Ishikawa (cell line): ENCODE measurements around the gene MBD1.
A peak's percentile ranks its signal among the peaks of the same experiment; 100 is the strongest.

Source experiments
- CEBPB ChIP-seq: IDR thresholded peaks from 2 replicates; pipeline ENCODE4 v1.6.1; 2012
- CREB1 ChIP-seq: IDR thresholded peaks from 2 replicates; pipeline ENCODE4 v1.6.1; 2012; ENCODE audit warnings: low read depth
- EGR1 ChIP-seq: IDR thresholded peaks from 2 replicates; pipeline ENCODE4 v1.6.1; 2012
- EP300 ChIP-seq: IDR thresholded peaks from 2 replicates; pipeline ENCODE4 v1.6.1; 2012; ENCODE audit warnings: borderline replicate concordance
- FOXM1 ChIP-seq: IDR thresholded peaks from 2 replicates; pipeline ENCODE4 v1.6.1; 2012; ENCODE audit warnings: low read depth, borderline replicate concordance
- NFIC ChIP-seq: IDR thresholded peaks from 2 replicates; pipeline ENCODE4 v1.6.1; 2012
- RAD21 ChIP-seq: IDR thresholded peaks from 2 replicates; pipeline ENCODE4 v1.6.1; 2012; ENCODE audit warnings: low read depth
- TAF1 ChIP-seq: IDR thresholded peaks from 2 replicates; pipeline ENCODE4 v1.6.1; 2012; ENCODE audit warnings: low read depth, mild to moderate bottlenecking
- TCF12 ChIP-seq: IDR thresholded peaks from 2 replicates; pipeline ENCODE4 v1.6.1; 2012; ENCODE audit warnings: low read depth
- TEAD4 ChIP-seq: IDR thresholded peaks from 2 replicates; pipeline ENCODE4 v1.6.1; 2012
- USF1 ChIP-seq: IDR thresholded peaks from 2 replicates; pipeline ENCODE4 v1.6.1; 2012
- YY1 ChIP-seq: IDR thresholded peaks from 2 replicates; pipeline ENCODE4 v1.6.1; 2012; ENCODE audit warnings: low read depth
- ZBTB7A ChIP-seq: IDR thresholded peaks from 2 replicates; pipeline ENCODE4 v1.6.1; 2012; ENCODE audit warnings: low read depth
- TF ChIP-seq, protein P1 (sequence below): IDR thresholded peaks from 2 replicates; pipeline ENCODE4 v1.6.1; 2012; ENCODE audit warnings: low read depth, mild to moderate bottlenecking
- TF ChIP-seq, protein P2 (sequence below): IDR thresholded peaks from 2 replicates; pipeline ENCODE4 v1.6.1; 2012

Gene MBD1

DNA sequence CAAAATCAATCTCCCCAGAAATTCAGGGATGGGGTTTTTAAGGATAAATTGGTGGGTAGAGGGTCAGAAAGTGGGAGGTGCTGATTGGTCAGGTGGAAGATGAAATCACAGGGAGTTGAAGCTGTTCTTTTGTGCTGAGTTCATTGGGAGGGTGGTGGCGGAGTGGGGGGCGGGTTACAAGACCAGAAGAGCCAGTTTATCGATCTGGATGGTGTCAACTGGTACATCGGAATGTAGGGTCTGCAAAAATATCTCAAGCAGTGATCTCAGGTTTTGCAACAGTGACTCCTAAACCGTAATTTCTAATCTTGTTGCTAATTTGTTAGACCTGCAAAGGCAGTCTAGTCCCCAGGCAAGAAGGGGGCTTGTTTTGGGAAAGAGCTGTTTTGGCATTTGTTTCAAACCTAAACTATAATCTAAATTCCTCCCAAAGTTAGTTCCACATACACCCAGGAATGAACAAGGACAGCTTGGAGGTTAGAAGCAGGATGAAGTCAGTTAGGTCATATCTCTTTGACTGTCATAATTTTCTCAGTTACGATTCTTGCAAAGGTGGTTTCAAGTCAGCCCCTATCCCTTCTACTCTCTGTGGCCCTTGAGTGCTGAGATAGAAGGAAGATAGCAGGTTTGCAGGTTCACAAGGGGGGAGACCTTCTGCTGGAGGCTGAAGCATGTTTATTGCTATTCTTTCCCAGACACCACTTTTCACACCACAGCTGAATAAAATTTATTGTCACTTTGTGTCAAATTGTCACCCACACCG, 18.5 kb upstream of the MBD1 start:
- TF ChIP-seq ZBTB7A (no peak), YY1 (no peak), TCF12 (no peak), CEBPB (no peak), FOXM1 (no peak), RAD21 (no peak), TEAD4 (no peak), TAF1 (no peak), CREB1 (no peak)
- TF ChIP-seq, protein P1, sequence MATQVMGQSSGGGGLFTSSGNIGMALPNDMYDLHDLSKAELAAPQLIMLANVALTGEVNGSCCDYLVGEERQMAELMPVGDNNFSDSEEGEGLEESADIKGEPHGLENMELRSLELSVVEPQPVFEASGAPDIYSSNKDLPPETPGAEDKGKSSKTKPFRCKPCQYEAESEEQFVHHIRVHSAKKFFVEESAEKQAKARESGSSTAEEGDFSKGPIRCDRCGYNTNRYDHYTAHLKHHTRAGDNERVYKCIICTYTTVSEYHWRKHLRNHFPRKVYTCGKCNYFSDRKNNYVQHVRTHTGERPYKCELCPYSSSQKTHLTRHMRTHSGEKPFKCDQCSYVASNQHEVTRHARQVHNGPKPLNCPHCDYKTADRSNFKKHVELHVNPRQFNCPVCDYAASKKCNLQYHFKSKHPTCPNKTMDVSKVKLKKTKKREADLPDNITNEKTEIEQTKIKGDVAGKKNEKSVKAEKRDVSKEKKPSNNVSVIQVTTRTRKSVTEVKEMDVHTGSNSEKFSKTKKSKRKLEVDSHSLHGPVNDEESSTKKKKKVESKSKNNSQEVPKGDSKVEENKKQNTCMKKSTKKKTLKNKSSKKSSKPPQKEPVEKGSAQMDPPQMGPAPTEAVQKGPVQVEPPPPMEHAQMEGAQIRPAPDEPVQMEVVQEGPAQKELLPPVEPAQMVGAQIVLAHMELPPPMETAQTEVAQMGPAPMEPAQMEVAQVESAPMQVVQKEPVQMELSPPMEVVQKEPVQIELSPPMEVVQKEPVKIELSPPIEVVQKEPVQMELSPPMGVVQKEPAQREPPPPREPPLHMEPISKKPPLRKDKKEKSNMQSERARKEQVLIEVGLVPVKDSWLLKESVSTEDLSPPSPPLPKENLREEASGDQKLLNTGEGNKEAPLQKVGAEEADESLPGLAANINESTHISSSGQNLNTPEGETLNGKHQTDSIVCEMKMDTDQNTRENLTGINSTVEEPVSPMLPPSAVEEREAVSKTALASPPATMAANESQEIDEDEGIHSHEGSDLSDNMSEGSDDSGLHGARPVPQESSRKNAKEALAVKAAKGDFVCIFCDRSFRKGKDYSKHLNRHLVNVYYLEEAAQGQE: no peak

DNA sequence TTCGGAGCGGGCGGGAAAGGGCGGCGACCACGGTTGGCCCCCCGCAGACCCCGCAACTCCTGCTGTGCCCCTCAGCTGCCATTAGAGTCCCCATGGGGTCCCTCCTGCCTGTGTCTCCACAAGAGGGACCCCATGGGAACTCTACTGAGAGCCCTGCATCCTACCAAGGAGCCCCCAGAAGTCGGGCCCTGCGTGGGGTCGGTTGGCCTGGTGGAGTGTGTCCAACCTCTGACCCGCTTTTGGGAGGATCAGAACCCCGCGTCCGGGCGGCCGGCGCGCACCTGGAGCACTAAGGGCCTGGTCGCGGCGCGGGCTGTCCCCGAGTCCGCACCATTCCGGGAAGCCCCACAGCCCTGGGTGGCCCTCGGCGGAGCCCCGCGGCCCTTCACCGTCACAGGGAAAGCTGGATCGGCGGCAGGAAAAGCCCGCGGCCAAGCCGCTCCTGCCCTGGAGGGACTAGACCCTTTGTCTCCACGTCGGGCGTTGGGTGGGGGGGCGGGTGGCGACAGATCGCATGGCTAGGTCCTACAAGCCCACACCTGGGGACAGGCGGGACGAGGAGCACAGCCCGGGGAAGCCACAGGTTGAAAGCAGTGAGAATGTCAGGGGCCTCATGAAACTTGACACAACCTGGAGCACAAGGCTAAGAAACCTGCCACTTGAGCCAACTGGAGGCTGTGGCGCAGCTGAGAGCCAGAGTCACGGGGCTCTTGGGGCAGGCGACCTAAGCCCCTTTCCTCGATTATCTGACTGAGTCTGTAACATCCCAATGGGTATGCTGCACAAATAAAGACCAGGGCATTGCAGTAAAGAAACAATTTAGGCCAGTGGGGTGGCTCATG, 17.3 kb upstream of the MBD1 start:
- no peak for TF ChIP-seq YY1
- TF ChIP-seq TCF12: no peak
- TF ChIP-seq USF1: no peak
- TF ChIP-seq CREB1: no peak
- no peak for TF ChIP-seq NFIC
- TF ChIP-seq TAF1: no peak
- no peak for TF ChIP-seq FOXM1
- TF ChIP-seq ZBTB7A: no peak
- TF ChIP-seq, protein P2, sequence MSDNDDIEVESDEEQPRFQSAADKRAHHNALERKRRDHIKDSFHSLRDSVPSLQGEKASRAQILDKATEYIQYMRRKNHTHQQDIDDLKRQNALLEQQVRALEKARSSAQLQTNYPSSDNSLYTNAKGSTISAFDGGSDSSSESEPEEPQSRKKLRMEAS: no peak
- TF ChIP-seq, protein P1: no peak
- TF ChIP-seq EP300: no peak
- TF ChIP-seq CEBPB: no peak
- TF ChIP-seq EGR1: no peak

DNA sequence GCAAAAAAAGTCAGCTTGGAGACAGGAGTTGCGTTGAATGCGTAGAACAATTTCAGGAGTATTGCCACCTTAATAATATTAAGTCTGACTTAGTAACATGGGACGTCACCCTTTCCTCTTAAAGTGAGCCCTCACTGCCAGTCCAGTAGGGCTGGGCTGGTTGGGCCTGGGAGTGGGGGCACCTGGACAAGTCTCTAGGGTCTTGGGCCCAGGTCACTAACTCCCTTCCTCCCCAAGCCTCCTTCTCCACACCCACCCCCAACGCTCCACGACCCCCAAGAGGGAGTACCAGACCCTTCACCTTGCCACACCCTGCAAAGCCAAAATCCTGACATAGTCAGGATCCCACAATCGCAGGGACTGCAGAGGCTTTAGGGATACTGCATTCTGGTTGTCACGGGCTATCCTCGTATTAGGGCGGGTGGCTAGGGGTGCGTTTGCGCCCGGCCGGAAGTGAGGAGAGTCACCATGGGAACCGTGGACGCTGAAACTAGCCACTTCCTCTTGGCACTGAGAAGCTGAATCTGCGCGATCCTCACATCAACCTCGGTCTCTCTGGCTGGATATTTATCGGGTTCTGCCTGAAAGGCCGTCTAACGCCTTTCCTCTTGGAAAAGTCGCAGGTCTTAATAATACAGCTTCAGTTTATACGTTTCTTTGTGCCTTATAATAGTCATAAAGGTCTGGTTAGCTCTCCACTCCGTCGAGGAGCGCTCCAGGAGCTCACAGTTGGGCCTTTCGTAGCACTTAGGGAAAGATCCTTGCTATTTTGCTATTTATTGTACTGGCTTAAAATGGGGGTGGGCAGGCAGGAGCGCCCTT, 16.5 kb upstream of the MBD1 start:
- TF ChIP-seq, protein P2: peak; percentile 39
- TF ChIP-seq TCF12: no peak

DNA sequence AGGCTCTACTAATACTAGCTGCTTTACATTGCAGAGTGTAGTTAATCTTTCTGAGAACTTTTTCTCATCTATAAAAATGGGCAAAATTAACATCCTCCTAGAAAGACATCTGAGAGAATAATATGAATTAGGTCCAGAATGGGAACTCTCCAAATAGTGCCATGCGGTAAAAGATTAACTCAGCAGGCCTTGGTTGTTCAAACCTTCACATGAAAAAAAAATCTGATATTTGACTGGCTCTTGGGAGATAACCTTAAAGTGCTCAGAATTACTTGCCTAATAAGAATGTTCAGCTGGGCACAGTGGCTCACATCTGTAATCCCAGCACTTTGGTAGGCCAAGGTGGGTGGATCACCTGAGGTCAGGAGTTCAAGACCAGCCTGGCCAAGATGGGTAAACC, 11.7 kb upstream of the MBD1 start:
- TF ChIP-seq, protein P2: no peak
- TF ChIP-seq CREB1: no peak
- TF ChIP-seq, protein P1: no peak
- TF ChIP-seq TAF1: no peak
- no peak for TF ChIP-seq CEBPB
- TF ChIP-seq ZBTB7A: no peak
- no peak for TF ChIP-seq TEAD4
- TF ChIP-seq EGR1: no peak
- TF ChIP-seq RAD21: no peak
- no peak for TF ChIP-seq NFIC
- TF ChIP-seq TCF12: no peak
- no peak for TF ChIP-seq USF1
- no peak for TF ChIP-seq FOXM1
- TF ChIP-seq YY1: no peak
- TF ChIP-seq EP300: no peak
